Kidney epithelial cell (primary cell): ENCODE results near the gene PRKD1. TPM values are rescaled to one million over a fixed set of nuclear protein-coding genes. Genes with fewer than 3 reads are reported as not detected.

ENCODE experiments used
- DNase-seq: peaks from one replicate; pipeline ENCODE4 v3.0.0-alpha.2; 2010; ENCODE audit warnings: low read depth
- H3K27me3 ChIP-seq: 2 replicates; pipeline ENCODE4 v1.6.0; 2011; ENCODE audit warnings: low read length; ENCODE audit not compliant: control insufficient read depth, insufficient read depth
- H3K36me3 ChIP-seq: 2 replicates; pipeline ENCODE4 v1.5.1; 2011; ENCODE audit warnings: low read length; ENCODE audit not compliant: control insufficient read depth, insufficient read depth
- H3K4me3 ChIP-seq: 2 replicates; pipeline ENCODE4 v1.5.1; 2011; ENCODE audit warnings: low read depth, mild to moderate bottlenecking, control low read depth, low read length
- total RNA-seq: library from RNA; depleted of rRNA; stranded (reverse); fragments of >200 nt; gene quantifications from 2 replicates; pipeline ENCODE4 v1.2.3, GENCODE V29; 2015
- TF ChIP-seq, protein P1 (sequence below): IDR thresholded peaks from 2 replicates; pipeline ENCODE4 v1.5.1; 2011; ENCODE audit warnings: mild to moderate bottlenecking, moderate library complexity, low read length, control low read depth, inconsistent platforms; ENCODE audit not compliant: insufficient read depth, poor library complexity, severe bottlenecking

Gene PRKD1
- total RNA-seq, 1 donor from 2014 or later: 7.2 TPM

DNA sequence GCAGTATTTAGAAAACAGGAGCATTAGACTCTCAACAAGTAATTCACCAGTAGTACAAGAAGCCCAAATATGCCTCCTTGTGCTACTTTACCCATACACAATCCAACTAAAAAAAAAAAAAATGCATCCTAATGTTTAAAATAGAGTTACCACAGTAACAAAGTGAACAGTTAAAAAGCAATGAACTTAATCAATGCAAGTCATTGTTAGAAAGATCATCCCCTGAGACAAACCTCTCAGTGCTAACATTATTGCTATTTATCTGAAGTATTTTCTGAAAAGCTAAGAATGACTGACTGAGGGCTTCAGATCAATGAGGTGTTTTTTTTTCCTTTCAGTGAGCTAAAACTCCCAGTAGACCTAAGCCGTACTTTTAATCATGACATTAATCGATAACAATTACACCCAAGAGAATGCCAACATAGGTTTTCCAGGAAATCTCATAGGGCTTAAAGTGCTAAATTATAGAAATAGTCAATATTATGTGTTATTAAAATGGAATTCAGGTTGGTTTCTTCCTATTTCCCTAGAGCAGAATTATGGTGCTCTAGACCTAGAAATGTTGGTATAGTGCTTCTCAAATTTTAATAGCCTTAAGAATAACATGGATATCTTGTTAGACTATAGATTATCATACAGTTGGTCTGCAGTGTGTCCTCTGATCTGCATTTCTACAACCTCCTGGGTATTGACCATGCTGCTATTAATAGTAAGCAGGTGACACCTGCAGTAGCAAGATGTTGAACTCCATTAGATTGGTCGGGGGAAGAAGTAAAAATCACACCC, 123.0 kb downstream of the PRKD1 start:
- Histone ChIP-seq H3K4me3 (no peak overlapping the region), H3K27me3 (no peaks in the 10 kb centered on the region), H3K36me3 (no peaks in the 10 kb centered on the region)
- no peak for DNase-seq
- TF ChIP-seq, protein P1, sequence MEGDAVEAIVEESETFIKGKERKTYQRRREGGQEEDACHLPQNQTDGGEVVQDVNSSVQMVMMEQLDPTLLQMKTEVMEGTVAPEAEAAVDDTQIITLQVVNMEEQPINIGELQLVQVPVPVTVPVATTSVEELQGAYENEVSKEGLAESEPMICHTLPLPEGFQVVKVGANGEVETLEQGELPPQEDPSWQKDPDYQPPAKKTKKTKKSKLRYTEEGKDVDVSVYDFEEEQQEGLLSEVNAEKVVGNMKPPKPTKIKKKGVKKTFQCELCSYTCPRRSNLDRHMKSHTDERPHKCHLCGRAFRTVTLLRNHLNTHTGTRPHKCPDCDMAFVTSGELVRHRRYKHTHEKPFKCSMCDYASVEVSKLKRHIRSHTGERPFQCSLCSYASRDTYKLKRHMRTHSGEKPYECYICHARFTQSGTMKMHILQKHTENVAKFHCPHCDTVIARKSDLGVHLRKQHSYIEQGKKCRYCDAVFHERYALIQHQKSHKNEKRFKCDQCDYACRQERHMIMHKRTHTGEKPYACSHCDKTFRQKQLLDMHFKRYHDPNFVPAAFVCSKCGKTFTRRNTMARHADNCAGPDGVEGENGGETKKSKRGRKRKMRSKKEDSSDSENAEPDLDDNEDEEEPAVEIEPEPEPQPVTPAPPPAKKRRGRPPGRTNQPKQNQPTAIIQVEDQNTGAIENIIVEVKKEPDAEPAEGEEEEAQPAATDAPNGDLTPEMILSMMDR: no peak

DNA sequence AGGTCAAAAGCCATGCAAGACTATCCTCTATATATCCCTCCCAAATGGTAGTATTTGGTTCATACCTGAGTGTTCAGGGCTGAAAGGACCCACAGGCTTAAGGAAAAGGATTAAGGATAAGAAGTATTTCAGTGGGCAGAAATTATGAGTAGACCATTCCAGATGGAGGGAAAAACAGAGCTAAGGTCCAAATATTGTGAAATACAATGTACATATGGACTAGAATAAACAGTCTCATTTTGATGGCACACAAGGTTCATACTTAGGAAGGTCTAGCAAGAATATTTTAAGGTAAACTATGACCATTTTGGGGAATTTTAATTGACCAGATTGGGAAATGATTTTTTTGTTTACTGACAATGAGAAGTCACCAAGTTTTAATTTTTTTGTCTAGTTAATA, 124.6 kb downstream of the PRKD1 start:
- Histone ChIP-seq H3K4me3 (no peak overlapping the region), H3K36me3 (no peaks in the 10 kb centered on the region), H3K27me3 (no peaks in the 10 kb centered on the region)
- TF ChIP-seq, protein P1: no peak
- DNase-seq: no peak

DNA sequence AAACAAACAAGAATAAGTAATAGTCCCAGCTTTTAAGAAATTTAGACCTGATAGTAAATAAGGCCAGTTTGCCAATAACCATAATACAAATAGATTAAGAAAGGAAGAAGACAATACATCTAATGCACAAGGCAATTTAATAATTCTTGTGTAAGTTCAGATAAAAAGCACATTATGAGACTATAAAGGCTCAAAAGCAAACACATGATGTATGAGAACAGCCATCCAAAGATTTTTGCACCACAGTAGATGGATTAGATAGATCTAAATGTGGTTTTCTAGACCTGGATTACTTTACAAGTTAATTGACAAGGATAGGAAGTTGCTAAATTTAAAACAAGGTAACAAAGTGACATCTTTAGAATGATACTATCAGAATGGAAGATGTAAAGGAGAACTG, 125.4 kb downstream of the PRKD1 start:
- Histone ChIP-seq H3K4me3 (no peak overlapping the region), H3K36me3 (no peaks in the 10 kb centered on the region), H3K27me3 (no peaks in the 10 kb centered on the region)
- DNase-seq: no peak
- TF ChIP-seq, protein P1: no peak

DNA sequence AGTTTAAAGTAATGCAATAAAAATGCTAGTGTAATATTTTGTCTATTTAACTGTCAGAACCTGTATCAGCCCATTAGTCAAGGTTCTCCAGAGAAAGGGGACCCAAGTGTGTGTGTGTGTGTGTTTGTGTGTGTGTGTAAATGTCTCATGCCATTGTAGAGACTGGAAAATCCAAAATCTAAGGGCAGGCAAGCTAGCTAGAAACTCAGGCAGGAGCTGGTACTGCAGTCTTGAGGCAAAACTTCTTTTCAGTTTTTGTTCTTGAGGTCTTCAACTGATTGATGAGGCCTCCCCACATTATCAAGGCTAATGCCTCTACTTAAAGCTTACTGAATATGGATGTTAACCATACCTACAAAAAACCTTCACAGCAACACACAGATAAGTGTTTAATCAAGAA, 126.7 kb downstream of the PRKD1 start:
- DNase-seq: no peak
- Histone ChIP-seq H3K27me3 (no peaks in the 10 kb centered on the region), H3K4me3 (no peak overlapping the region), H3K36me3 (no peaks in the 10 kb centered on the region)
- TF ChIP-seq, protein P1: no peak

DNA sequence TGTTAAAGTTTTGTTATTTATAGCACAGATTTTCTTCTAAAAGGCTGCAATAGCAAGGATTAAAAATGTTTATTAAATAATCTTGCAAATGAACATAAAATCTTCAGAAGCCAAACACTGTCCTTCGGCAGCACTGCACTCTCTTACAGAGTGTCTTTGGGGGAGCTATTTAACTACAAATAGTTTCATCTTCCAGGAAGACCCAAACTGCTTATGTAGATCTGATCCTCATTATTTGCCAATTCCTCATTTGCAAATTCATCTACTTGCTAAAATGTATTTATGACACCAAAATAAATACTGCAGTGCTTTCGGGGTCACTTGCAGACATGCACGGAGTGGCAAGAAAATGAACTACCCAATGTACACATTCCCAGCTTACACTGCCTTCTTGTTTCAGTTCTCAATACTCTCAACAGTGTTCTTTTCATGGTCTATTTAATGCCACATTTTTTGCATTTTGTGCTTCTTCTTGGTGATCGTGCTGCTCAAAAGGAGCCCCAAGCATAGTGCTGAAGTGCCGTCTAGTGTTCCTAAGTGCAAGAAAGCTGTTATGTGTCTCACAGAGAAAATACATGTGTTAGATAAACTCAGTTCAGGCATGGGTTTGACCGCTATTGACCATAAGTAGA, 128.1 kb downstream of the PRKD1 start:
- Histone ChIP-seq H3K4me3 (no peak overlapping the region), H3K36me3 (no peaks in the 10 kb centered on the region), H3K27me3 (no peaks in the 10 kb centered on the region)
- TF ChIP-seq, protein P1: no peak
- no peak for DNase-seq
